ENCODE results near the gene CCDC14.

- TF ChIP-seq POLR2A (IDR thresholded peaks at IDR 0.05; ENCODE audit: low read length), result no peak
- TF ChIP-seq GATA1 (IDR thresholded peaks at IDR 0.05; ENCODE audit: low read depth, low read length), result no peak
Measured at GRCh38 chr3:123883701-123884202, 77.3 kb downstream of the CCDC14 start.
